GM21786 (cell line): ENCODE data around the gene FAM120C.

ENCODE experiments used
- ATAC-seq: cut with Tn5 transposase; IDR thresholded peaks from one replicate; pipeline ENCODE4 v1.9.1; 2021; ENCODE audit not compliant: unreplicated experiment

Gene FAM120C

DNA sequence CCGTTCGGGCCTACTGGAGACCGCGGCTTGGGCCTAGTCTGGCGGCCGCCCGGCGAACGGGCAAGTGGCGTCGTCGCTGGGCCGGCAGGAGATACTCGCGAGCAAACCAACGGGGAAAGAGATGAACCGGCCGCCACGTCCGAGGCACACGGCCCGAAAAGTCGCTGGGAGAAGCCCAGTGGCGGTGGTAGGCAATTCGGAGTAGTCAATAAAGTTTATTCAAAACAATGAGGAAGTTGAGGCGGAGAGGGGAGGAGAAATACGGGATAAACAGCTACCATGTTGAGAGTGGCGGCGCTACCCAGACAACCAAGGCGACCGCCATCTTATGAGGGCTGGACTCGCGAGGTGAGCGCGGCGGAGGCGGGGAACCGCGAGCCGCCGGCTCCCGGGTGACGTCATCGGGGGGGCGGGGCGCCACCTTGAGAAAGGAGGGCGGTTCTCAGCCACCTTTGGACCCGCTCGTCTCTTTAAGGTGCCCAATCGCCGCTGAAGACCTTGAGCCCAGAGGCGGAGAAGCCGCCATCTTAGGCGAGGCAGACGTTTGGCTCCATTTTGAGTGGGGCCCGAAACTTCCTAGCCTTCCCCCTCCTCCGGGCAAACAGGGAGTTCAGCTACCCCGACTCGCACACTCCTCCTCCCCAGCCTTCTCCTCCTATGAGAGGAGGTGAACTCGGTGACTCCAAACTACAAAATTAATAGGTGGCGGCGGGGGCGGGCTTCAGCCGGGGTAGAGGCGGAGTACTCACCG, 138.8 kb downstream of the FAM120C start, which contains the start of gene PHF8:
PHF8 (minus strand) TSS at position 348 of the 751 bp plus-strand sequence. CDS start 1,745 bp downstream, outside the sequence.
- ATAC-seq = peak; percentile 75

DNA sequence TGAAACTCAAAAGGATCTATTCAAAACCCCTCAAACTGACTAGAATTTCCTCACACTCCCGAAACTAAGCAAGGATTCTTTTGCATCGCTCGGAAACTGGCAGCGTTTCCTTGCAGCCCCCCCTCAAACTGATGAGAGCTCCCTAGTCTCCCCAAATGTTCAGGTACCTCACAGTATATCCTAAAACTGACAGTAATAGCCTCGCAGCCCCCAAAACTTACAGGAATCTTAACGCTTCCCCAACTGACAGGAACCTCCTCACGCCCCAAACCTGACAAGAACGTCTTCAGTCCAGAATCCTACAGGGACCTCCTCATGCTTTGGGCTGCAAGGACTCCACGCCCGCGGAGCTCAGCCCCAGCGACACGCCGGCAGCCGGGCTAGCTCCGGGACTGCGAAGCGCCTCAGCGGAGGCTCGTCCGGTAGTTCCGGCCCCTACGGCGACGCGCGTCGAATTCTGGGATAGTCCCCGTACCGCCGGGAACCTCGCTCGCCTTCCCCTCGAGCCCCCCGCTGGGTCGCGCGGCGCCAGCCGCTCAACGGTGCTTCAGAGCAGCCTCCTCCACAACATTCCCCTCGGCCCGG, 139.4 kb downstream of the FAM120C start:
- ATAC-seq = peak; percentile 14

DNA sequence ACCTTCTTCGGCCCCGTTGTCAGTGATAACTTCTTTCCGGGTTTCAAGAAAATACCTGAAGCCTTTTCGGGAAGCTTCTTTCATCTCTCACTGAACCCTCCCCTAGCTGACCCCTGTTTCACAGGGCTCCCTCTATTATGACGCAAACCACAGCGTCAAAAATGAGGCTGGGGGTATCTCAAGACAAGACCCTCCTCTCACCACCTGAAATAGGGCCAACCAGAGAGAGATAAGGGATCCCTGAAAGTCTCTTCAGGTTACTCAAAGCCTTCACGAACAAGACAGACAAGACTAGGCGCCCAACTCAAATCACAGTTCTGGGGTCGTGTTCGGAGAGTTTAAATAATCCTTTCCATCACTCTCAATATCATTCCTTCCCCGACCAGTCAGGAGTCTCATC, 140.0 kb downstream of the FAM120C start:
- ATAC-seq = no peak

DNA sequence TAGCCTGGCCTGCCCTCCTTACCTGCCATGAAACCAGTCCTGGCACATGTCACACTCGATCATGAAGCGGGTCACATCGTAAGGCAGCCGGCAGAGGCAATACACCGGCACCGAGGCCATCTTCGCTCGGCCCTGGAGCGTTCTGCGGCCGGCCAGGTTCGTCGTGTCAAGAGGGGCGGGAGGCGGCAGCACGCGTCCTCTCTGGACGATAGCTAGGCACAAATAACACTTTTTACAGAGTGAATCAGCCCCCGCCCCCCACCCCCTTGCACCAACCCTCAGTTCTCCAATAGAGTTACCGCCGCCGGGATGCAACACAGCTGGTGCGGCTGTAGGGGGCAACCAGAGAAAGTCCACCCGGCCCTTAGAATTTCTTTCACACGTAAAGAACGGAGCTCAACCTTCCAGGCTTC, 140.4 kb downstream of the FAM120C start:
- no peak for ATAC-seq

DNA sequence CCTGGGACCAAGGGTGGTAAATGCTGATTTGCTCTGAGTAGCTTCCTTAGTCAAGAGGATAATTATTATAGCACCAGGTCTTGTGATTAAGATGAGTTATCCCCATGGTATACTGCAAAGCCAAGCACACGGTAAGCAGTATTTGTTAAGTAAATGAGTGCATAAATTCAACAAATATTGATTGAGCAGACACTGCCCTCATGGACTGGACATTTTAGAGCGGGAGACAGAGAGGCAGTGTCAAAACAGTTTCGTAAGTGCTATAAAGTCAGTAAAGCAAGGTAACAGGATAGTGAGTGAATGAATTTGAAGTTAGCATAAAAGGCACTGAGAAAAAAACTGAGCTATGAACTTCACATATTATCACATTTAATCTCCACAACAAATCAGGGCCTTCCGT, 152.7 kb downstream of the FAM120C start:
- no peak for ATAC-seq

DNA sequence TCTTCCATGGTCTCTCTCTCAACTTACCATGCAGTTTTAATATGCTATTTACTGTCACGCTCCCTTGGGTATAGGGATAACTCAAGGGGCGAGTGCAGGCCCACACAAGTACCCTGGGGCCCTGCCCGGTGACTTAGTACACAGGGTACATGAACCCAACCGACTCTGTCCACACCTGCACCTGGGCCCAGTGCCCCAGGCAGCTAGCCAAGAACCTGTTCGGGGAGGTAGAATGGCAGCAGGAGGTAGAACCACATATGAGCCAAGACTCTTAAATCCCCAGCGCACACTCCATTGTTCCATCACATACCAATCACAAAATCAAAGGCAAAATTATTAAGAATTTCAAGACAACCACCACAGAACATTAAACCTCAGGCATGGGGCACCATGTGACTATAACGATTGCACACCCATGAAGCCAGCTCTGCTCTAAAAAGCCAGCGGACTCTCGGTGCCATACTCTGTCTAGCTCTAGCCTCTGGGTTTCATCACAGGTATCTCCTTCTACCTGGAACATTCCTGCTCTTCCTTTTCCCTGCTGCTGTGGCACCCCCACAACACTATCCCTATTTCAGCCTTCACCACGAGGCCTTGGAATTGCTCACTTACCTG, 153.4 kb downstream of the FAM120C start:
- ATAC-seq = no peak

DNA sequence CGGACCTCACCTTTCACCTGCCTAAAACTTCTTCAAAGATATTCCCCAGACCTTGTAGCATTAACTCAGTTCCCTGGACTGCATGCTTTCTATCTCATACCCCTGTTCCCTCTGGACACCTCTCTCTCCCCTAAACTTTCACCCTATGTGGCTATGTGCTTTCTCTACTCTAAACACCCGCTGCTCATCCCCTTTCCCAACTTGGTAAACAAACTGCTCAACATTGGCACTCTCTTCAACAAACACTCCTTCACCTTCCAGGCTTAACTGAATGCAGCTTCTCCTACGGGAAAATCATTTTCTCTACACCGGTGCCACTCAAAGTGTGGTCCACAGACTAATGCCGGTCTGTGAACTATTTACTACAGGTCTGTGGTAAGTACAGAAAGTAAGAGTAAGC, 158.7 kb downstream of the FAM120C start:
- no peak for ATAC-seq
